Measurements from ENCODE around the gene CTIF.

- TF ChIP-seq POLR2A (IDR thresholded peaks at IDR 0.05) (no peak), CTCF (IDR thresholded peaks at IDR 0.05 in 8 of 11, conservative IDR thresholded peaks at IDR 0.05 in 3 of 11) (no peak), POLR2AphosphoS5 (IDR thresholded peaks at IDR 0.05) (no peak)
These were observed 4.4 kb downstream of the CTIF start for GRCh38 chr18:48543228-48543627.
